SK-N-MC (cell line): Measurements from ENCODE around the gene RPL31.

Experiments used
- EZH2 ChIP-seq: fragments of 200-600 bp; sonication (generic); IDR thresholded peaks from one replicate; pipeline ENCODE4 v1.6.1; 2017; ENCODE audit warnings: antibody characterized with exemption
- POLR2AphosphoS5 ChIP-seq: IDR thresholded peaks from 2 replicates; pipeline ENCODE4 v1.6.1; 2012; ENCODE audit warnings: mild to moderate bottlenecking, low read depth, low read length, borderline replicate concordance

GRCh38 chr2:100957996-100958653 lies 44.0 kb upstream of the RPL31 start:
- TF ChIP-seq EZH2, result no peak
- no peak for TF ChIP-seq POLR2AphosphoS5
